Measurements from ENCODE around the gene SPAG9. TPM values are rescaled to one million over a fixed set of nuclear protein-coding genes. Genes with fewer than 3 reads are reported as not detected.
A peak's percentile ranks its signal among the peaks of the same experiment; 100 is the strongest.

SPAG9 gene
- total RNA-seq, 1 donor: 192 TPM

- Histone ChIP-seq H2AFZ (ENCODE audit: low read length) (peak overlapping the region; percentile 75), H3K27ac (ENCODE audit: low read depth, low read length) (peak overlapping the region; percentile 37), H3K4me3 (ENCODE audit: insufficient read depth, low read length) (no peak overlapping the region), H4K20me1 (ENCODE audit: insufficient read depth, low read length) (no peaks in the 10 kb centered on the region), H3K4me1 (ENCODE audit: insufficient read depth, low read length) (peaks cover 17% of the 10 kb centered on the region), H3K27me3 (ENCODE audit: insufficient read depth, low read length) (no peaks in the 10 kb centered on the region), H3K9me3 (ENCODE audit: low read depth, low read length) (no peaks in the 10 kb centered on the region), H3K36me3 (ENCODE audit: insufficient read depth, low read length) (no peaks in the 10 kb centered on the region), H3K4me2 (ENCODE audit: insufficient read depth, low read length) (no peak overlapping the region), H3K79me2 (ENCODE audit: insufficient read depth, low read length) (no peaks in the 10 kb centered on the region)
- peak; percentile 80 for DNase-seq (ENCODE audit: insufficient read length, low spot score, missing footprints)
- TF ChIP-seq CTCF (IDR thresholded peaks at IDR 0.05; ENCODE audit: extremely low read depth, low read depth, low read length): no peak
Observed at GRCh38 chr17:50918933-50919296, 201.8 kb downstream of the SPAG9 start.

- no peak overlapping the region for H3K4me2 ChIP-seq (ENCODE audit: insufficient read depth, low read length)
- no peaks in the 10 kb centered on the region for H3K79me2 ChIP-seq (ENCODE audit: insufficient read depth, low read length)
- no peak for TF ChIP-seq CTCF (IDR thresholded peaks at IDR 0.05; ENCODE audit: extremely low read depth, low read depth, low read length)
- no peaks in the 10 kb centered on the region for H4K20me1 ChIP-seq (ENCODE audit: insufficient read depth, low read length)
- peak; percentile 65 for DNase-seq (ENCODE audit: insufficient read length, low spot score, missing footprints)
- H2AFZ ChIP-seq (ENCODE audit: low read length): no peak overlapping the region
- no peaks in the 10 kb centered on the region for H3K36me3 ChIP-seq (ENCODE audit: insufficient read depth, low read length)
- H3K27ac ChIP-seq (ENCODE audit: low read depth, low read length): no peak overlapping the region
- H3K4me1 ChIP-seq (ENCODE audit: insufficient read depth, low read length): peaks cover 17% of the 10 kb centered on the region
- no peaks in the 10 kb centered on the region for H3K9me3 ChIP-seq (ENCODE audit: low read depth, low read length)
- no peak overlapping the region for H3K4me3 ChIP-seq (ENCODE audit: insufficient read depth, low read length)
- H3K27me3 ChIP-seq (ENCODE audit: insufficient read depth, low read length): no peaks in the 10 kb centered on the region
Observed at GRCh38 chr17:50918071-50918932, 202.4 kb downstream of the SPAG9 start.

- no peaks in the 10 kb centered on the region for H3K9me3 ChIP-seq (ENCODE audit: low read depth, low read length)
- no peak overlapping the region for H3K27ac ChIP-seq (ENCODE audit: low read depth, low read length)
- H3K4me1 ChIP-seq (ENCODE audit: insufficient read depth, low read length): peaks cover 13% of the 10 kb centered on the region
- no peaks in the 10 kb centered on the region for H3K79me2 ChIP-seq (ENCODE audit: insufficient read depth, low read length)
- no peak for DNase-seq (ENCODE audit: insufficient read length, low spot score, missing footprints)
- H3K36me3 ChIP-seq (ENCODE audit: insufficient read depth, low read length): no peaks in the 10 kb centered on the region
- H4K20me1 ChIP-seq (ENCODE audit: insufficient read depth, low read length): no peaks in the 10 kb centered on the region
- H2AFZ ChIP-seq (ENCODE audit: low read length): no peak overlapping the region
- no peaks in the 10 kb centered on the region for H3K27me3 ChIP-seq (ENCODE audit: insufficient read depth, low read length)
- no peak for TF ChIP-seq CTCF (IDR thresholded peaks at IDR 0.05; ENCODE audit: extremely low read depth, low read depth, low read length)
- H3K4me3 ChIP-seq (ENCODE audit: insufficient read depth, low read length): no peak overlapping the region
- H3K4me2 ChIP-seq (ENCODE audit: insufficient read depth, low read length): no peak overlapping the region
Observed at GRCh38 chr17:50917418-50917743, 203.3 kb downstream of the SPAG9 start.

GRCh38 chr17:50916708-50917417, 203.8 kb downstream of the SPAG9 start:
- Histone ChIP-seq H3K27me3 (ENCODE audit: insufficient read depth, low read length) (no peaks in the 10 kb centered on the region), H3K27ac (ENCODE audit: low read depth, low read length) (no peak overlapping the region), H3K36me3 (ENCODE audit: insufficient read depth, low read length) (no peaks in the 10 kb centered on the region), H3K4me2 (ENCODE audit: insufficient read depth, low read length) (no peak overlapping the region), H3K9me3 (ENCODE audit: low read depth, low read length) (no peaks in the 10 kb centered on the region), H3K79me2 (ENCODE audit: insufficient read depth, low read length) (no peaks in the 10 kb centered on the region), H4K20me1 (ENCODE audit: insufficient read depth, low read length) (no peaks in the 10 kb centered on the region), H2AFZ (ENCODE audit: low read length) (no peak overlapping the region), H3K4me1 (ENCODE audit: insufficient read depth, low read length) (peaks cover 9% of the 10 kb centered on the region), H3K4me3 (ENCODE audit: insufficient read depth, low read length) (no peak overlapping the region)
- TF ChIP-seq CTCF (IDR thresholded peaks at IDR 0.05; ENCODE audit: extremely low read depth, low read depth, low read length): no peak
- peak; percentile 44 for DNase-seq (ENCODE audit: insufficient read length, low spot score, missing footprints)
